ENCODE data around the gene PIP4K2A. TPM values are rescaled to one million over a fixed set of nuclear protein-coding genes. Genes with fewer than 3 reads are reported as not detected.

PIP4K2A gene
- total RNA-seq, 3 donors from 2014 or later, result 15.1 to 36.6 (median 33.1) TPM

- no peak for TF ChIP-seq POLR2AphosphoS5 (IDR thresholded peaks at IDR 0.05)
- TF ChIP-seq CTCF (IDR thresholded peaks at IDR 0.05), result no peak
- no peak for TF ChIP-seq POLR2A (IDR thresholded peaks at IDR 0.05)
- H3K4me3 ChIP-seq, result no peak overlapping the region
- no peaks in the 10 kb centered on the region for H3K27me3 ChIP-seq
- intact Hi-C loops (cut with DNase I; ENCODE audit: low total_unique reads), result no loop called here
- DNase-seq (ENCODE audit: low spot score in 2 of 2), result no peak
- H3K4me1 ChIP-seq, result no peaks in the 10 kb centered on the region
- peak overlapping the region; percentile 64 to 66 for H3K27ac ChIP-seq
- no peaks in the 10 kb centered on the region for H3K36me3 ChIP-seq
- no peaks in the 10 kb centered on the region for H3K9me3 ChIP-seq
Observed at GRCh38 chr10:22682237-22683139, 31.9 kb downstream of the PIP4K2A start.

- TF ChIP-seq POLR2A (IDR thresholded peaks at IDR 0.05) (no peak), CTCF (IDR thresholded peaks at IDR 0.05) (no peak), POLR2AphosphoS5 (IDR thresholded peaks at IDR 0.05) (no peak)
- no peak for DNase-seq (ENCODE audit: low spot score in 2 of 2)
Observed at GRCh38 chr10:22681783-22682183, 32.6 kb downstream of the PIP4K2A start.

GRCh38 chr10:22681301-22681700 lies 33.1 kb downstream of the PIP4K2A start:
- H3K4me3 ChIP-seq, result no peak overlapping the region
- H3K9me3 ChIP-seq, result no peaks in the 10 kb centered on the region
- no peak for DNase-seq (ENCODE audit: low spot score in 2 of 2)
- no peaks in the 10 kb centered on the region for H3K4me1 ChIP-seq
- TF ChIP-seq POLR2A (IDR thresholded peaks at IDR 0.05) (no peak), POLR2AphosphoS5 (IDR thresholded peaks at IDR 0.05) (no peak), CTCF (IDR thresholded peaks at IDR 0.05) (no peak)
- peak overlapping the region; percentile 54 to 66 for H3K27ac ChIP-seq
- H3K27me3 ChIP-seq, result no peaks in the 10 kb centered on the region
- intact Hi-C loops (cut with DNase I; ENCODE audit: low total_unique reads), result no loop called here
- no peaks in the 10 kb centered on the region for H3K36me3 ChIP-seq

More at GRCh38 chr10:22681783-22682183, 32.6 kb downstream of the PIP4K2A start:
- H3K9me3 ChIP-seq, result no peaks in the 10 kb centered on the region
- peak overlapping the region; percentile 64 to 66 for H3K27ac ChIP-seq
- intact Hi-C loops (cut with DNase I; ENCODE audit: low total_unique reads), result no loop called here
- no peaks in the 10 kb centered on the region for H3K36me3 ChIP-seq
- H3K4me3 ChIP-seq, result no peak overlapping the region
- no peaks in the 10 kb centered on the region for H3K4me1 ChIP-seq
- H3K27me3 ChIP-seq, result no peaks in the 10 kb centered on the region

- DNase-seq (ENCODE audit: low spot score in 2 of 2), result no peak
- intact Hi-C loops (cut with DNase I; ENCODE audit: low total_unique reads), result no loop called here
- Histone ChIP-seq H3K36me3 (no peaks in the 10 kb centered on the region), H3K27me3 (no peaks in the 10 kb centered on the region), H3K27ac (no peak overlapping the region), H3K4me3 (no peak overlapping the region), H3K9me3 (no peaks in the 10 kb centered on the region), H3K4me1 (no peaks in the 10 kb centered on the region)
- TF ChIP-seq POLR2A (IDR thresholded peaks at IDR 0.05) (no peak), POLR2AphosphoS5 (IDR thresholded peaks at IDR 0.05) (no peak), CTCF (IDR thresholded peaks at IDR 0.05) (no peak)
Observed at GRCh38 chr10:22679608-22680007, 34.8 kb downstream of the PIP4K2A start.

GRCh38 chr10:22677333-22677732 lies 37.0 kb downstream of the PIP4K2A start:
- Histone ChIP-seq H3K4me3 (no peak overlapping the region), H3K36me3 (no peaks in the 10 kb centered on the region), H3K9me3 (no peaks in the 10 kb centered on the region), H3K27me3 (no peaks in the 10 kb centered on the region), H3K27ac (no peak overlapping the region), H3K4me1 (no peaks in the 10 kb centered on the region)
- intact Hi-C loops (cut with DNase I; ENCODE audit: low total_unique reads), result no loop called here
- no peak for DNase-seq (ENCODE audit: low spot score in 2 of 2)
- TF ChIP-seq CTCF (IDR thresholded peaks at IDR 0.05) (no peak), POLR2AphosphoS5 (IDR thresholded peaks at IDR 0.05) (no peak), POLR2A (IDR thresholded peaks at IDR 0.05) (no peak)

Data from breast epithelium (tissue), 4 donors.